ENCODE data around the gene GRB14. TPM values are rescaled to one million over a fixed set of nuclear protein-coding genes. Genes with fewer than 3 reads are reported as not detected.

GRB14 gene
- total and polyA plus RNA-seq, 10 of the 15 experiments (the other 5 are each of a cell fraction or from before 2014, with no cell fraction given), result not detected

DNA sequence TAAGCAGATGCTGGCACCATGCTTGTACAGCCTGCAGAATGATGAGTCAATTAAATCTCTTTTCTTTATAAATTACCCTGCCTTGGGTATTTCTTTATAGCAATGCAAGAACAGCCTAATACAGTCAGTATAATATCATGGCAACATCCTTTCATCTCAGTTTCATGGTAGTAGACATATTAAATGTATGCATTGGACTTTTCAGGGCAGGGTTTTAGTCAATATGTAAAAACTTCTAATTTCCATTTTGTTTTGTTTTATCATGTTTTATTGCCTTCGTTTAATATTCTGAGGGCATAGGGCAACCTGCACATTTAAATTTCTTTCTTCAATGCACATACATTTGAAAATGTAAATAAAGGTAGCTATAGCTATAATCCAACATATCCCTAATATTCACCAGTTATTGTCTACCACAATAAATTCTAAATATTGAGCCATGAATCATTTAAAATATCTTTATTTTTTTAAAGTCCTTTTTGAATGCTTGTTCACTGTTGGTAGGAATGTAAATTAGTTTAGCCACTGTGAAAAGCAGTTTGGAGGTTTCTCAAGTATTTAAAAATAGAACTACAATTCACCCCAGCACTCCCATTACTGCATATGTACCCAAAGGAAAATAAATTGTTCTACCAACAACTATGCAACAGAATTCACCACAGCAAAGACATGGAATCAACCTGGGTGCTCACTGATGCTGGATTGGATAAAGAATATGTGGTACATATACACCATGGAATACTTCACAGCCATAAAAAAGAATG, 41.8 kb upstream of the GRB14 start (continued):
- TF ChIP-seq GABPA (IDR thresholded peaks at IDR 0.05; ENCODE audit: low read depth) (no peak), BCL3 (IDR thresholded peaks at IDR 0.05; ENCODE audit: borderline replicate concordance, insufficient read depth, low read depth, low read length, poor library complexity, severe bottlenecking) (no peak), EED (IDR thresholded peaks at IDR 0.05; ENCODE audit: low read depth) (no peak), IKZF2 (IDR thresholded peaks at IDR 0.05) (no peak), POLR2AphosphoS5 (IDR thresholded peaks at IDR 0.05; ENCODE audit: low read length) (no peak)

DNA sequence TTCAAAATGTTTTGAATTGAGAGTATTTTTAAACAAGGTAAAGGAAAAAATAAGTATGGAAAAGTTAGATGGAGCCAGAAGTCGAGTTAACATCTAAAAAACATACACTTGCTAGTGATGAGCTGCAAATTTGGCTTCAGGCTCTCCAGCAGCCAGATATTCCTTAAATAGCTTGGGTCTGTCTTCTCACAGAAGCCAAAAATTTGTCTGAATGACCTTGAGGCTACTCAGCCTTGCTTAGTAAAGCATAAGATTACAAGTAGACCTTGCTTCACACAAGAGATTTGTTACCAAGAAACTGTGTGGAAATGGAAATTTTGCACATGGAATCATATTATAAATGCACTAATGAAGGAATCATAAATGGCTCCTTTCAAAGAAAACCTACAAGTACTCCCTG, 40.8 kb upstream of the GRB14 start:
- no TSS peak for BruUV-seq (replicated peaks)
- Histone ChIP-seq H4K20me1 (ENCODE audit: control insufficient read depth, insufficient read depth) (no peaks in the 10 kb centered on the region), H3K27ac (ENCODE audit: control insufficient read depth, insufficient read depth) (no peak overlapping the region), H3K4me1 (ENCODE audit: control insufficient read depth, insufficient read depth, low read length) (no peaks in the 10 kb centered on the region), H3K27me3 (replicated peaks in 1 of 2; ENCODE audit: control insufficient read depth in 2 of 2, insufficient read depth in 2 of 2, low read length in 1 of 2) (no peaks in the 10 kb centered on the region), H3K4me2 (ENCODE audit: control insufficient read depth, insufficient read depth) (no peak overlapping the region), H2AFZ (ENCODE audit: control insufficient read depth, low read depth, low read length) (no peak overlapping the region), H3K4me3 (no peak overlapping the region), H3K9me3 (replicated peaks; ENCODE audit: control insufficient read depth, insufficient read depth, low read length) (no peaks in the 10 kb centered on the region), H3K79me2 (ENCODE audit: control insufficient read depth, insufficient read depth, low read length) (no peaks in the 10 kb centered on the region), H3K36me3 (ENCODE audit: control insufficient read depth in 2 of 2, insufficient read depth in 2 of 2, low read length in 1 of 2) (no peaks in the 10 kb centered on the region), H3K9ac (ENCODE audit: control insufficient read depth, insufficient read depth, low read length) (no peak overlapping the region)
- ChIA-PET POLR2A (no interaction called here), RAD21 (ENCODE audit: unreplicated experiment) (no interaction called here), SMC1A (ENCODE audit: uncharacterized antibody, unreplicated experiment) (interaction anchor here (0.6 kb wide), 1 partner anchor 146 kb away, joined by 3 read pairs; no protein-coding TSS in a partner anchor), CTCF (no interaction called here)
- DNase-seq (ENCODE audit: low read depth, low spot score) (no peak), FAIRE-seq (no peak), ATAC-seq (no peak)
- intact Hi-C loops (cut with micrococcal nuclease; ENCODE audit: unreplicated experiment), result no loop called here
- WGBS (ENCODE audit: insufficient coverage, insufficient replicate concordance, low lambda C conversion rate, missing lambda C conversion rate), result 0% methylated on average over 1 of the region's 1 CpG
- in situ Hi-C loops (cut with MboI), result no loop called here
- TF ChIP-seq MYC (IDR thresholded peaks at IDR 0.05; ENCODE audit: insufficient read depth, insufficient read length, insufficient replicate concordance, low read length, severe bottlenecking), result no peak
- TF ChIP-seq STAT1 (conservative IDR thresholded peaks at IDR 0.05), result no peak
- TF ChIP-seq ZBTB11 (CRISPR knock-in tag; IDR thresholded peaks at IDR 0.05), result no peak
- no peak for TF ChIP-seq SREBF1 (IDR thresholded peaks at IDR 0.05; ENCODE audit: low read length)
- TF ChIP-seq ZBED1 (IDR thresholded peaks at IDR 0.05; ENCODE audit: borderline replicate concordance), result no peak
- TF ChIP-seq, protein P1, sequence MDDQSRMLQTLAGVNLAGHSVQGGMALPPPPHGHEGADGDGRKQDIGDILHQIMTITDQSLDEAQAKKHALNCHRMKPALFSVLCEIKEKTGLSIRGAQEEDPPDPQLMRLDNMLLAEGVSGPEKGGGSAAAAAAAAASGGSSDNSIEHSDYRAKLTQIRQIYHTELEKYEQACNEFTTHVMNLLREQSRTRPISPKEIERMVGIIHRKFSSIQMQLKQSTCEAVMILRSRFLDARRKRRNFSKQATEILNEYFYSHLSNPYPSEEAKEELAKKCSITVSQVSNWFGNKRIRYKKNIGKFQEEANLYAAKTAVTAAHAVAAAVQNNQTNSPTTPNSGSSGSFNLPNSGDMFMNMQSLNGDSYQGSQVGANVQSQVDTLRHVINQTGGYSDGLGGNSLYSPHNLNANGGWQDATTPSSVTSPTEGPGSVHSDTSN (IDR thresholded peaks at IDR 0.05; ENCODE audit: insufficient replicate concordance, low read depth, low read length), result no peak
- TF ChIP-seq LARP7 (IDR thresholded peaks at IDR 0.05), result no peak
- no peak for TF ChIP-seq ZNF384 (IDR thresholded peaks at IDR 0.05; ENCODE audit: borderline replicate concordance, low read depth, low read length)
- no peak for TF ChIP-seq RELB (IDR thresholded peaks at IDR 0.05; ENCODE audit: low read depth)
- no peak for TF ChIP-seq CBFB (IDR thresholded peaks at IDR 0.05; ENCODE audit: low read depth)

All from GM12878 (cell line).